ENCODE data around the gene CPEB3.
"Not testable (repeated sequence)": the region's sequence is repeated elsewhere in the genome, so short reads cannot be mapped to it uniquely, and the experiment has no call there.

Gene CPEB3

DNA sequence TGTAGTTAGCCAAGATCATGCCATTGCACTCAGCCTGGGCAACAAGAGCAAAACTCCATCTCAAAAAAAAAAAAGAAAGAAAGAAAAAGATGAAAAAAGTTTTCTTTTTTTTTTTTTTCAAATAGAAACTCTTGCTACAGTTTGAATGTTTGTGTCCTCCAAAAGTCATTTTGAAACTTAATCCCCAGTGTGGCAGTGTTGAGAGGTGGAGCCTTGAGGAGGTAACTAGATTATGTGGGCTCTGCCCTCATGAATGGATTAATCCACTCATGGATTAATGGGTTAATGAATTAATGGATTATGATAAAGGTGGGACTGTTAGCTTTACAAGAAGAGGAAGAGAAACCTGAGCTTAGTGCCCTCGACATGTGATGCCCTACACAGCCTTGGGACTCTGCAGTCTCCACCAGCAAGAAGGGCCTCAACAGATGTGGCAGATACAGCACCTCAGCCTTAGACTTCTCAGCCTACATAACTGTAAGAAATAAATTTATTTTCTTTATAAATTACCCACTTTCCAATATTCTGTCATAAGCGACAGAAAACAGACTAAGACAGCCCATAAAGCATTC, 25.1 kb downstream of the CPEB3 start:
- no peak for DNase-seq

DNA sequence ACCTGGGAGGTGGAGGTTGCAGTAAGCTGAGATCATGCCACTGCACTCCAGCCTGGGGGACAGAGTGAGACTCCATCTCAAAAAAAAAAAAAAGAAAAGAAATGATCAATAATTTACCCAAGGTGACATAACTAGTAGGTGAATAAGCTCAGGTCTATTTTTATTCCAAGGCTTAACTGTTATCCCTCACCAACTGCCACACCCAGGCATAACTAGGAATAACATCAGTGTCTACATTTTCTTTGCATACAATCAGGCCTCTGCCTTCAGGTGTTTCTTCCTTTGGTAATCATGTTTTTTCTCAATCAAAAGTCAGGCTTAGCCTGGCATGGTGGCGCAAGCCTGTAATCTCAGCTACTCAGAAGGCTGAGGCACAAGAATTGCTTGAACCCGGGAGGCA, 26.6 kb downstream of the CPEB3 start:
- no peak for DNase-seq

DNA sequence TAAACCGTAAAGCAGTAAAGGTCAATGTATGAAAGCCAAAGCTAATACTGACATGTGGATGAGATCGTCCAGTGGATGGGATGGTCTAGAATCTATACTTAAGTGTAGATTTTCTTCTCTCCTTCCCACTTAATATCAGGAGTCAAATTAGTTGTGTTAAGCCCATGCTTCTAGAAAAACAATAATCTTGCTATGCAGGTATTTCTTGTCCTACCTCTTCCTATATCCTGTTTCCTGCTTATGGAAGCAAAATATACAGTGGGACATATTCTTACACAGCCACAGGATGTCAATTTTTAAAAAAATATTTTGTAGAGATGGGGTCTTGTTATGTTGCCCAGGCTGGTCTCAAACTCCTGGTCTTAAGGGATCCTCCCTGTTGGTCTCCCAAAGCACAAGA, 27.5 kb downstream of the CPEB3 start:
- DNase-seq, result no peak

DNA sequence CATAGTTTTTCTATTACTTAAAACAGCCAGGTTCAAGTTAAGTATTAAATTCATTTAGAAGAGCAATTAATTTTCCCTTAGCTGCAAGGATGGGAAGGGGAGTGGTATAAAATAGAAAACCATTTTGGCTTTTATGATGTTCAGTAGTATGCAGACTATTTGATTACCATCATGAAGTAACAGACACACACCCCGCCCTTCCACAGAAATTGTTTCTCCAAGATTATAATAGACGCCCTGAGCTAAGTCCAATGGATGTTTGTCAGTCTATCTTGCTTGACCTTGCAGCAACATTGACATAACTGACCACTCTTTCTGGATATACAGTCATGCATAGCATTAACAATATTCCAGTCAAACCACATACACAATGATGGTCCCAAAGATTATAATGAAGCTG, 42.3 kb downstream of the CPEB3 start:
- no peak for DNase-seq

DNA sequence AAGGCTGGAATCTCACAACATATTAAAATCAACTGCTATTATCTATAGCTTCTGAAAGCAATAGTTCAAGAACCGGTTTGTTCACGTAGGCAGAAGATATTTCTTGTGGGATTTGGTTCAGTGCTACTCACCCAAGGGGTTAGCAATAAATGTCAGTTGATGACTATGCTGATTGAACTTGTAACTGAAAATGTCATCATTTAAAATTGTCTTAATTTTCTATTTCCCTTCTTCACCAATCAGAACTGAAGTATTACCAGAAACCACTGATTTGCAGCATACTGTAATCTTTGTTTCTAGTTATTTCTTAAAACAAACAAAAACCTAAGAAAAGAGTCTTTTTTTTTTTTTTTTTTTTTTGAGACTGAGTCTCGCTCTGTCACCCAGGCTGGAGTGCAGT, 46.1 kb downstream of the CPEB3 start:
- no peak for DNase-seq

DNA sequence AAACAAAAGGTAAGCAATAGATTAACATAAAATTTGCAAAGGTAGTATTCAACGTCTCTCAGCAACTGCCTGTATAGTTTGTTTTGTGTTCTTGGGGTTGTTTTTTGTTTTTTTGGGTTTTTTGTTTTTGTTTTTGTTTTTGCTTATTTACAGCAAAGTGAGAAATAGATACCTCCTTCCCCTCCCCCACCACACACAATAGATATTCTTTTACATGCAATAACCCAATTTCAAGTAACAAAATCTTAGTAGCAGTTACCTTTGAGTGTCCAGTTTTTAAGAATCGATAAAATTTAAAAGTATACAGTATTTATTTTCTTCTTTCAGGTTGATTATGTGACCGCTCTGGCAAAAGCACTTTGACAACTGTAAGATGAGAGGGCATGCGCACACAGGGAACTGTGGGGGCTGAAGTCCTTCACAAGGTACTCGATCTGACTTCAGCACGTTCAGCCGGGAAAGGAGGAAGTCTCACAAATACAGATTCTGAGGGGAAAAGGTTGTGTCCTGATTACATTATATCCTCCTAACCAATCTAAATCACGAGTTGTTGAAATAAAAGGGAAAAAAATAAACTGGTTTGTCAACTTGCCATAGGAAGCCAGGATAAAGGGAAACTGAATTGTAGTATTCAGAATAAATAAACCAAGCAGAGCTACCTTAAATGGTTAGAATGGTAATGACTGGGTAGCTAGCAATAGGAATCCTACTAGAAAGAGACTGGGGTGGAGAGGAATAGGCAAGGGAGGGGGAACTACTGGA, 47.8 kb downstream of the CPEB3 start:
- DNase-seq, result peak; percentile 47

DNA sequence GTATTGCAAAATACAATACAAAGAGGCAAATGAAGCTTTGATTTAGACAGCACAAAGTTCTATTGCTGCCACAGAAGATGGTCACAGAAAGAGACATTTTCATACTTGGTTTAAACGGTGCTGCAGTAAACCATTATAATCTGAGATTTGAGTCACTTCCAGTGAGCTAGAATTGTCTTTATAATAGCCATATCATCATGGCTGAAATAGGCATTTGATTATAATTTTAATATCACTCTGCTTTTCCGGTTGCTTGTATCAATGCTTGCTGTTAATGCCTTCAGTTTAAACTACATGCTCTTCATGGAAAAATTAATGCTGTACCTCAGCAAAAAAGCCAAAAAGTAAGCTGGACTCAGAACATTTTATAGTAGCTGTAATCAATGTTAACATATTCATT, 48.5 kb downstream of the CPEB3 start:
- no peak for DNase-seq

DNA sequence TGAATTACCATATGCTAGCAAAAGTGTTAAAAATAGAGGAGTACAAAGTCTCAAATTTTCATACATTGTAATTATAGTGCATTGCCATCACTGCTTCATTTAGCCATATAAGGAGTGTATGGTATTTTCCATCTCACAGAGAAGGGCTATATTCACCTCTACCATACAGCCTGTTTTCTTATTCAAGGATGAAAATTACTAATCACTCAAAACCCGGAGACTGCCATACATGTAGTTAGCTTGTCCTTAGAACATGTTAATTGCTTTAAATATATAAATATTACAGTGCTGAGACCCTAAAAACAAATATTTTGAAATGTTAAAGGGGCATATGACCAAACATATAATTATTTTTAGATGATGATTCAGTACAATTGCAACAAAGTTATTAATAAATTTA, 49.4 kb downstream of the CPEB3 start:
- no peak for DNase-seq

DNA sequence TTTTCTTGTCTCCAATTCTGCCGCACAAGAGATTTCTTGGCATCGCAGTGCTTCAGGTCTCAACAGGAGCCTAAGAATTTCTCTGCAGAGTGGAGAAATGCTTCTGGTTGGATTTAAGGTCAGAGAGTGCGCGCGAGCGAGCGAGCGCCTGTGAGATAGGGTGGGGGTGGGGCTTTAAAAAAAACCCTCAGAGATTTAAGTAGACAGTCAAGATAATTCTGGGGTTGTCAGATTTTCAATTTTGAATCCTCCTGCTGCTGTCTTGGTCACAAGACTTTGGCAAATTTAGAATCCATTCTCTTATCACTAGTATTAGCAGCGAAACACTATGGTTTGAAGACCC, 49.7 kb downstream of the CPEB3 start:
- DNase-seq, result peak; percentile 16

DNA sequence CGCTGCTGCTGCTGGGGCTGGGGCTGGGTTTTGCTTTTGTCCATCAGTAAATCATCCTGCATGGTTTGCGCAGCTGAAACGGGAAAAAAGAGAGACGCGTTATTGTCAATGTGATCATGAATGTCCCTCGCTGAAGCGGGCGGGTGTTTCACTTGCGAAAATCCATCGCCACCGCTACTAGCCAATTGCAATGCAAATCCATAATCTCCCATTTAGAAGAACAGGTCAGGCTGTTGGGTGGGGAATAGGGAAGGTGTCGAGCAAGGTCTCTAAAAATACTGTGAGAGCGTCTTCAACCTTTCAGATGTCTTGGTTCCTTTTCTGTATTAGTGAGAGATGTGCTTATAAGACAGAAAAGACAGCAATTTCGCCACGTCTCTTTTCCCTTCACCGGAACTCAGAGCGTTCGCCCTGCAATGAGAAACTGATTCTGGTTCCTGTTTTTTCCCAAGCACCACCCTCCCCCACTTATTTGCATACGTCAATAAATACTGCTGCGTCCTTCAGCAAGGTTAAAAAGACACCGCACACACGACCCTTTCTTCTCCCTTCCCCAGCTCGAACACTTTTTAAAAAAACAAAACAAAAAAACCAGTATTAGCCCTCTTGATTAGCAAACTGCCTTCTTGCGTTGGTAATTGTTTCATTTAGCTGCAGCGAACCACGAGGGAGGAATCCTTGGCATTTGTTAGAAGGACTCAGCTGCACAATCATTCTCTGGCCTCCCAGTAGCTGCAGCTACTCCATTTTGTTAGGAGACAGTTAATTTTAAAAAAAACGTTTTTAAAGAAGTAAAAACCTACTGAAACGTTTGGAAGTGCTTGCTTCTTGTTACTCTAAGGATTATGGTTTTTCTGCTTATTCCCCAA, 50.4 kb downstream of the CPEB3 start:
- DNase-seq, result peak; percentile 51

DNA sequence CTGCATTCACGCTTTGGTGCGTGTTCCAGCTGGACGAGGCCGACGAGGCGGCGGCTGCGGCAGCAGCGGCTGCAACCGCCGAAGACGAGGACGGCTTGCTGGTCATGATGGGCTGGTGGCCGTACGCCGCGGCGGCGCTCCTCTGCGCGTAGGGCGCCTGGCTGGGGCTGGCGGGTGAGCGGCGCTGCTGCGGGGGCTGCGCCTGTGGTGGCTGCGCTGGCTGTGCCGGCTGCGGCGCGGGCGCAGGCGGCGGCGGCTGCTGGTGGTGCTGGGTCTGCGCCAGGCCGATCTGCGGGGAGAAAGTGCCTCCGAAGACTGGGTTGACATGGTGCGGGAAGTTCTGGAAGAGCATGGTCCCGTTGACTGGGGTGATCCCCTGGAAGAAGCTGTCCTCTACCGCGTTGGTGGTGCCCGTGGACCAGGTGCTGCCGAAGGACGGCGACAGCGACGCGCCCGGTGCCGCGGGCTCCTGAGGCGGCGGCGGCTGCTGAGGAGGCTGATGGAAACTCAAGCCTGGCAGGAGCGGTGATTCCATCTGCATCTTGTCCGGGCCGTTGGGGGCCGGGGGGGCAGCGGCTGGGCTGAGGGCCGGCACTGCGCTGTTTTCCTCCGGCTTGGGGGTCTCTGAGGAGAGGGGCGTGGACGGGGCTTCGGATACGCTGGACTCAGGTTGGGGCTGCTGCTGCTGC, 51.1 kb downstream of the CPEB3 start:
- DNase-seq, result peak; percentile 32

DNA sequence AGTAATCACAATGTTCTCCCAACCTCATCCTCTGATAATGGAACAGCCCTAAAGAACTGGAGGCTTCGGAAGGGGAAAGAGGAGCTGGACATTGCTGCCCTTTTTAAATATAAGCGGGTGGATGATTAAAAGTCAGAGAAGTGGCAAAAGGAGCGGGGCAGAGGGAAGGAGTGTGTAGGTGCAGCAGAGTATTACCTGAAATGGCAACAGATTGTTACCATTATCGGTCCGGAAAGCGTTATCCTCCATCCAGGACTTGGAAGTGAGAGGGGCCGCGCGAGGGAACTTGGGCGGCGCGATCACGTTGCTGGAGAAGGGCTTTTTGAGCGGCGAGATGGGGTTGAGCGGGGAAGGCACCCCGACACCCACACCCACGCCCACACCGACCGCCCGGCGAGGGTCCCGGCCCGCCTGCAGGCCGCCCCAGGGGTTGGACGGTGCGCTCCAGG, 51.7 kb downstream of the CPEB3 start:
- DNase-seq, result no peak

DNA sequence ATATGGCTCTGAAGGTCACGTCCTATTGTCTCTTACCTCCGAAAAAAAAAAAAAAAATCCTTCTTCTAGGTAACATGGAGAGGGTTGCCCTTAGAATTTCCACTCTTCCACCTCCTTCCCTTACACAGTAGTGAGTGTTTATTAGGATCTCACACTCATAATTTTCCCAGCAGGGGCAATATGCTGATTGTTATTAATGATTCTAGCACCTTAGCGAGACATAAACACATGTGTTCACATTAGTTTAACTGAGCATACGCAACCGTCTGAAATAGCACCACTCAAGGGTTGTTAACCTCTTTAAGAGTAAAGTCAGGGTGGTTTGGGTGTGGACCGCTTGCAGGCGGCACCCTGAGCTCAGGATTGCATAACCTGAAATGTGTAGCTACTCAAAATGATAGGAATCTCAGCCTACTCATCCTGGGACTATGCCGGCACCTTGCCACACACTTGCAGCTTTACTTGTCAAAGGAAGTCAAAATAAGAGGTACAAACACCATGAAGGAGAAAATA, 52.2 kb downstream of the CPEB3 start:
- peak; percentile 38 for DNase-seq

DNA sequence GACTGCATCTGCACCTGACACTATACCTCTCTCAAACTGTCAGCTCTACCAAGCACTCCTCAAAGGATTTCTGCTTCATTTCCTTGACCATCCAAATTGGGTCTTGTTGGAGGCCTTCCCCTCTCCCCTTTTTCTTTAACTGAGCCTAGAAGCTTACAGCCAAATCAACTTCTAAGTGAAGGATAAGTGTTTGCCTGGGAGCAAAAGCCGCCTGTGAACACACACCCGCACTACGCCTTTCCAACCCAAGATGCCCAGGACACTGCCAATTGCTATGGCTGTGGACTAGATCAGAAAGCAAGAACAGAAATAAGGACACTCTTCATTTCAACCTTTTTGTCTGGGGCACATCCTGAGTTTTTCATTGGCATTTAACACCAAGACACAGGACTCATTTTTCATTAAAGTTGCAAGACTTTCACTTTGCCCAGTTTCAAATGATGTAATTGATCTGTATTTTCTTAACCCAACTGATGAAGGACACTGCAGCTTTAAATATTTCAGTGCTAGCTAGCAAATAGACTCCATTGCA, 52.8 kb downstream of the CPEB3 start:
- no peak for DNase-seq

DNA sequence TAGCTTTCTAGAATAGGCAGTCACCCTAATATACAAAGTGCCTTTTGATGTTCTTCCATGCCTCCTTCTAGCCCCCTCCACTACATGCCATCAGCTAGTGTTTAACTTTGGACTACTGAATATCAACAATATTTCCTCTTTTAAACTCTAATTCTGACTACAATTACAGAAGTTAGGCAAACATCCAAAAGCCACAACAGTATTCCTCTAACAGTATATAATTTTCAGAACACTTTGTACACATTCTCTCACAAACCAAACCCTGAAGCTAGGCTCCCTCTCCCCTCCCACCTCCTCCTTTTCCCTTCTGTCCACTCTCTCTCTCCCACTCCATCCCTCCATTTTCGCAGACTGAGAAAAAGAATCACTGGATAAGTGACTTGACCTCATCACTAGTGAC, 59.7 kb downstream of the CPEB3 start:
- DNase-seq, result no peak

DNA sequence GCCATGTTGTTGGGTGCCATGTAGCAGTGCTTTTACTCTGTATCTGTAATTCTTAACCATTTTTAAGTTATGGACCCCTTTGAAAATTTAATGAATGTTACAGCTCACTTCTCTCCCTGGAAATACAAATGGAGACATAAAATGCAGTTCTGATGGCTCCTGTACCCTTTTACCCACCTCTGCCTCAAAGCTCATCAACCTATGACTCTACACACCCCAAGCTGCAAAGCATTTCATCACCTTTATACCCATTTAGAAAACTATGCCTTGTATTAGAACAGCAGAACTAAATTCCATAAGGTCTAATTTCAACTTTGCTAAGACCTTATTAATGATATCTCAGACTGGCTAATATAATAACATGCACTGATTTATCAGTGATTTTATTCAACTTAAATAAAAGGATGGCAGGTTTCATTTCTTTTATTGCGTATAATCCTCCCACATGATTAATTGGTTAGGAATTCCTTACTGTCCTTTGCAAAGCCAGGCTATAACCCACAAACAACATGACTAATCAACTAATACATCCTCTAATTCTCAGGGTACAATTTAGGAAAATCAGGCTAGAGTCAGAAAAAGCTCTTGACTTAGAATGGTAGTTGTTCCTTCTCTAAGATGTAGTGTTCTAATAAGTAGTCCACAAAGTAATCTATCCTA, 68.1 kb downstream of the CPEB3 start:
- peak; percentile 73 for DNase-seq

DNA sequence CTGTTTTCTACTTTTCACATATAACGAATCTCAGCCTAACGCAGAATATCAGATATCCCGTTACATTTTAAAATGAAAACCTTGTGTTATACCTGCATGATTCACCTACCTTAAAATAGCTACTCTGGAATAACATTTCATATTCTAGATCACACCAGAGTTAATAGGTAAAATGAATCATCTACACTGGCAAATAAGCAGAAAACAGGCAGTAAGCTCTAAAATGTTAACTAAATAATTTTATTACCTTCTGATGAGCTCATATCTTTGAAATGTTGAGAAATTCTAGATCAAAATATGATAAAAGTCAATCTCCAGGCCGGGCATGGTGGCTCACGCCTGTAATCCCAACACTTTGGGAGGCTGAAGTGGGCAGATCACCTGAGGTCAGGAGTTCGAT, 71.3 kb downstream of the CPEB3 start:
- DNase-seq, result no peak

DNA sequence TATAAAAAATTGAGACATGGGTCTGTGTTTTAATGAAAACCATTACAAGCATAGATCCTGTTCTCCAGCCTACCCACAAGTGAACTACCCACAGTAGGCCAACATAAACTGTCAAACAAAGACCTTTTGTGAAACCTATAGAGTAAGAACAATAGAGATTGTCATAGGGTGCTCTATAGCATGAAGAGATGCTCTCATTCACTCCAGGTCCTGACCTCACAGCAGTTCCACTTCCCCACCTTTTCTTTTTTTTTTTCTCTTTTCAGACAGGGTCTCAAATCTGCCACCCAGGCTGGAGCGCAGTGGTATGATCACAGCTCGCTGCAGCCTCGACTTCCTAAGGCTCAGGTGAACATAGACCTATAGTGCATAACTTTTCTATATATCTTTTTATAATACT, 72.3 kb downstream of the CPEB3 start:
- DNase-seq, result no peak

DNA sequence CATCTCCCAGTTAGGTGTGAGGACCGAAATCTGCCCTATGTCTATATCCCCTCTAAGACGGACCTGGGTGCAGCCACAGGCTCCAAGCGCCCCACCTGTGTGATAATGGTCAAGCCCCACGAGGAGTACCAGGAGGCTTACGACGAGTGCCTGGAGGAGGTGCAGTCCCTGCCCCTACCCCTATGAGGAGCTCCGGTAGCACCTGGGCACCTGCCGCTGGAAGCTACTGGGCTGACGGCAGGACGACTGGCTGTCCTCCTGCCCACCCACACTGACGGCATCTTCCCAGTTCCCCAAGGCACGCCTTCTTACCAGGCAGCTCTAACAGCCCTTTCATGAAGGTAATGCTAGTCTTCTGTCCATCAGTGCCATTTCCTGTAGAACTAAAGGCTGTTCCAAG, 74.3 kb downstream of the CPEB3 start:
- not testable (repeated sequence) for DNase-seq

DNA sequence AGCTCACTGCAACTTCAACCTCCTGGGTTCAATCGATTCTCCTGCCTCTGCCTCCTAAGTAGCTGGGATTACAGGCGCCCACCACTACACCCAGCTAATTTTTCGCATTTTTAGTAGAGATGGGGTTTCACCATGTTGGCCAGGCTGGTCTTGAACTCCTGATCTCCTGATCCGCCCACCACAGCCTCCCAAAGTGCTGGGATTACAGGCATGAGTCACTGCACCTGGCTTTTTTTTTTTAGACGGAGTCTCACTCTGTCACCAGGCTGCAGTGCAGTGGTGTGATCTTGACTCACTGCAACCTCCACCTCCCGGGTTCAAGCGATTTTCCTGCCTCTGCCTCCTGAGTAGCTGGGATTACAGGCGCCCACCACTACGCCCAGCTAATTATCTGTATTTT, 75.7 kb downstream of the CPEB3 start:
- not testable (repeated sequence) for DNase-seq

DNA sequence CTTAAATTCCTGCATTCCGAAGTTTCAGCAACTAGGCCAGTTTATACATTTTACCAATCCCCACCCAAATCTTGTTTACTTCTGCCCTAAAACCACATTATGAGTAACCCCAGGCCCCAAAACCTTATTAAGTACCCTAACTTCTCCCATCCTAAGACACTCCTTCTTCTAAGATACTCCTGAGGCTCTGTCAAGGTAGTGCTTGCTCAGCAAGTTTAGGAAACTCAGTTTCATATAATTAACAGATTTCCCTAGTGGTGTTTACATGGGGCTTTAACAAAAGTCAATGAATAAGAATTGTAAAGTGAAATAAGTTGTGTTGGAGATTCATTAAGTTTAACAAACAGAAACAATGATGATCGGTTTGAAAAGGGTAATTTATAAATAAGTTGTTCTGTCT, 77.8 kb downstream of the CPEB3 start:
- no peak for DNase-seq

DNA sequence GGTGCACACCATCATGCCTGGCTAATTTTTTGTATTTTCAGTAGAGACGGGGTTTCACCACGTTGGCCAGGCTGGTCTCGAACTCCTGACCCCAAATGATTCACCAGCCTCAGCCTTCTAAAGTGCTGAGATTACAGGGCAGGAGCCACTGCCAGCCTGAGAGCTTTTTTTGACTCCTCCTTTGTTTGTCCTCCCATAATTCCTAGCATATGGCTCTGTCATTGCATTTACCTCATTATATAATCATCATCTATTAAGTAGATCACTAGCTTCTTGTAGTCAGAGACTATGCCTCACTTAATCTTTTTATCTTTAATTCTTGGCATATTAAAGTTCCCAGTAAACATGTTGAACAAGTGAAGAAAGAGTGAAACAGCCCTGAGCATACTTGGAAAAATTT, 82.1 kb downstream of the CPEB3 start:
- DNase-seq, result peak; percentile 19
